D721Med (cell line): ENCODE measurements around the gene CBFA2T3.

ENCODE experiments used
- DNase-seq: peaks from one replicate; pipeline ENCODE4 v3.0.0; 2011; ENCODE audit warnings: low spot score; ENCODE audit not compliant: insufficient read length
- FAIRE-seq: peaks from 2 replicates; lab custom pipeline; 2011; peaks lifted over from hg19 to GRCh38; lab: Jason Lieb, UNC
- TF ChIP-seq, protein P1 (sequence below): IDR thresholded peaks from 2 replicates; pipeline ENCODE4 v1.5.1; 2012; ENCODE audit warnings: mild to moderate bottlenecking, control low read depth; ENCODE audit not compliant: insufficient read depth; ENCODE audit errors: missing control alignments

CBFA2T3 gene

GRCh38 chr16:88879788-88880055 lies 97.3 kb downstream of the CBFA2T3 start:
- no peak for DNase-seq
- TF ChIP-seq, protein P1, sequence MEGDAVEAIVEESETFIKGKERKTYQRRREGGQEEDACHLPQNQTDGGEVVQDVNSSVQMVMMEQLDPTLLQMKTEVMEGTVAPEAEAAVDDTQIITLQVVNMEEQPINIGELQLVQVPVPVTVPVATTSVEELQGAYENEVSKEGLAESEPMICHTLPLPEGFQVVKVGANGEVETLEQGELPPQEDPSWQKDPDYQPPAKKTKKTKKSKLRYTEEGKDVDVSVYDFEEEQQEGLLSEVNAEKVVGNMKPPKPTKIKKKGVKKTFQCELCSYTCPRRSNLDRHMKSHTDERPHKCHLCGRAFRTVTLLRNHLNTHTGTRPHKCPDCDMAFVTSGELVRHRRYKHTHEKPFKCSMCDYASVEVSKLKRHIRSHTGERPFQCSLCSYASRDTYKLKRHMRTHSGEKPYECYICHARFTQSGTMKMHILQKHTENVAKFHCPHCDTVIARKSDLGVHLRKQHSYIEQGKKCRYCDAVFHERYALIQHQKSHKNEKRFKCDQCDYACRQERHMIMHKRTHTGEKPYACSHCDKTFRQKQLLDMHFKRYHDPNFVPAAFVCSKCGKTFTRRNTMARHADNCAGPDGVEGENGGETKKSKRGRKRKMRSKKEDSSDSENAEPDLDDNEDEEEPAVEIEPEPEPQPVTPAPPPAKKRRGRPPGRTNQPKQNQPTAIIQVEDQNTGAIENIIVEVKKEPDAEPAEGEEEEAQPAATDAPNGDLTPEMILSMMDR: no peak
- no peak for FAIRE-seq

GRCh38 chr16:88878967-88879787 lies 97.8 kb downstream of the CBFA2T3 start:
- TF ChIP-seq, protein P1: no peak
- DNase-seq (no peak), FAIRE-seq (no peak)

DNA sequence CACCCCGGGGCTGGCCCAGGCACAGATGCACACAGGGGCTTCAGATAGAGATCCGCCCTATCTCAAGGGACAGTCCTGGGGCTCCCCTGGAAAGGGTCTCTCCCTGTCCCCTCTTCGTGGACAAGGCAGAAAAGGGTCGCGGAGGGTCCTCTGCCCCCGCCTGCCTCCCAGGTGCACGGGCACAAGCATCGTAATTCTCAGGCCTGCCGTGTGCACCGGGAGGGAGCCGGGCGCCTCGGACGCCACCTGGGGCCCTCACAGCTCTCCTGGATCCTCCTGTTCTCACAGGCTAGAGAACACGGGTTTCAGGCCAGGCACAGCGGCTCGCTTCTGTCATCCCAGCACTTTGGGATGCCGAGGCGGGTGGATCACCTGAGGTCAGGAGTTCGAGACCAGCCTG lies 98.7 kb downstream of the CBFA2T3 start:
- TF ChIP-seq, protein P1: no peak
- DNase-seq (no peak), FAIRE-seq (no peak)

GRCh38 chr16:88877564-88878289 lies 99.3 kb downstream of the CBFA2T3 start:
- DNase-seq (no peak), FAIRE-seq (no peak)
- TF ChIP-seq, protein P1: no peak

DNA sequence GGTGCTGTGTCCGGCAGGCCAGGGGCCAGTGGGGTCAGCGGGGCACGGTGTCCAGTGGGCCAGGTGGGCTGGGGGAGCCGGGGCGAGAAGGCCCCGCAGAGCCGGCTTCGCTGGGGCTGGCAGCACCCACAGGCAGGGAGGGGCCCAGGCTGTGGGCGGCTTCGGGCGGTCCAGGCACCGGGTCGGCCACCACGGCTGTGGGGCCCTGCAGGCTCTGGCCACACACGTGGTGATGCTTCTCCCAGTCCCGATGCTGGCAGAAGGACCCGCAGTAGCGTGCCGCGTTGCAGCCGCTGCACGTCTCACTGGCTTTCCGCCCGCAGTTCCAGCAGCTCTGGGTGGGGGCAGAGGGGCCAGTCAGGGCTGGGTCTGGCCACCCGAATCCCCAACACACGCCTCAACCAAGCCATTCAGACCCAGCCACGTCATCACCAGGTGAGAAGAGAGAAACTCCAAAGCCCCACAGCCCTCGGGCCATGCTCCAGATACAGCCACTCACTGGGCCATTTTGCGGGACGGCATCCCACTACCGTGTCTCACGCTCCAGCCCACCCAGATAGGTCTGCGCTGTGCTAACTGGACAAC lies 100.0 kb downstream of the CBFA2T3 start:
- no peak for DNase-seq
- TF ChIP-seq, protein P1: no peak
- FAIRE-seq: no peak

DNA sequence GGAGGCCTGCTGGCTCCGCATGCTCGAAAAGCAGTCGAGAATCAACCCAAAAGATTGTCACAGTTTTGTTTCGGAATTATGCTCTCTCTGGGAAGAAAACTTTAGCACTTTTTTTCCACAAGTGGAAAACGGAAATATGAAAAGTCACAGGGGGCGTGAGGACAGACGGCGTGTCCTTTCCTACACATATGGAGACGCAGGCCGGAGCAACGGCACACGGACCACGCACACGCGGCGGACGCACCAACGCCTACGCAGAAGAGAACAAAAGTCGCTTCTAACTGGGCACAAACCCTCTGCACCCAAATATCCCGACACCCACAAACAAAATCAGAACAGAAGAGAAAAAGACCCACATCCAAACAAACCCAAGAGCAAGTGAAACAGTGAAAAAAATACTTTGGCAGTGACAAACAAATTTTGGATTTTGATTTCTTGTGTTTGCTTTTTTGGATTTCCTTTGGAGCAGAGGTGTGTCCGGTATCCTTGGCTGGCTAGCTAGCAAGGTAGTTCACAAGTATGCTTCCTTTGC lies 101.2 kb downstream of the CBFA2T3 start:
- TF ChIP-seq, protein P1: no peak
- no peak for FAIRE-seq
- no peak for DNase-seq
